Measurements from ENCODE around the gene SCYGR5.
"Not testable (repeated sequence)": the region's sequence is repeated elsewhere in the genome, so short reads cannot be mapped to it uniquely, and the experiment has no call there.

DNA sequence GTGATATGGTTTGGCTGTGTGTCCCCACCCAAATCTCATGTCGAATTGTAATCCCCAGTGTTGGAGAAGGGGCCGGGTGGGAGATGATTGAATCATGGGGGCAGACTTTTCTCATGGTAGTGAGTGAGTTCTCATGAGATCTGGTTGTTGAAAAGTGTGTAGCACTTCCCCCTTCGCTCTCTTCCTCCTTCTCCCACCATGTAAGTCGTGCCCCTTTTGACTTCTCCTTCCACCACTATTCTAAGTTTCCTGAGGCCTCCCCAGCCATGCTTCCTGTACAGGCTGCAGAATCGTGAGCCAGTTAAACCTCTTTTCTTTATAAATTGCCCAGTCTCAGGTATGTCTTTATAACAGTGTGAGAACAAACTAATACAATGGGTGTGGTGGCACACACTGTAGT lies 7.0 kb downstream of the SCYGR5 start:
- TF ChIP-seq CTCF (IDR thresholded peaks at IDR 0.05 in 2 of 3, conservative IDR thresholded peaks at IDR 0.05 in 1 of 3; ENCODE audit: borderline replicate concordance in 1 of 3, insufficient read depth in 1 of 3, low read depth in 2 of 3, low read length in 2 of 3); SRF (IDR thresholded peaks at IDR 0.05; ENCODE audit: low read depth); POLR2A (IDR thresholded peaks at IDR 0.05; ENCODE audit: borderline replicate concordance, extremely low read depth, insufficient read depth, insufficient read length); EZH2 (IDR thresholded peaks at IDR 0.05); MAX (IDR thresholded peaks at IDR 0.05): not testable (repeated sequence)
- TF ChIP-seq, protein P1, sequence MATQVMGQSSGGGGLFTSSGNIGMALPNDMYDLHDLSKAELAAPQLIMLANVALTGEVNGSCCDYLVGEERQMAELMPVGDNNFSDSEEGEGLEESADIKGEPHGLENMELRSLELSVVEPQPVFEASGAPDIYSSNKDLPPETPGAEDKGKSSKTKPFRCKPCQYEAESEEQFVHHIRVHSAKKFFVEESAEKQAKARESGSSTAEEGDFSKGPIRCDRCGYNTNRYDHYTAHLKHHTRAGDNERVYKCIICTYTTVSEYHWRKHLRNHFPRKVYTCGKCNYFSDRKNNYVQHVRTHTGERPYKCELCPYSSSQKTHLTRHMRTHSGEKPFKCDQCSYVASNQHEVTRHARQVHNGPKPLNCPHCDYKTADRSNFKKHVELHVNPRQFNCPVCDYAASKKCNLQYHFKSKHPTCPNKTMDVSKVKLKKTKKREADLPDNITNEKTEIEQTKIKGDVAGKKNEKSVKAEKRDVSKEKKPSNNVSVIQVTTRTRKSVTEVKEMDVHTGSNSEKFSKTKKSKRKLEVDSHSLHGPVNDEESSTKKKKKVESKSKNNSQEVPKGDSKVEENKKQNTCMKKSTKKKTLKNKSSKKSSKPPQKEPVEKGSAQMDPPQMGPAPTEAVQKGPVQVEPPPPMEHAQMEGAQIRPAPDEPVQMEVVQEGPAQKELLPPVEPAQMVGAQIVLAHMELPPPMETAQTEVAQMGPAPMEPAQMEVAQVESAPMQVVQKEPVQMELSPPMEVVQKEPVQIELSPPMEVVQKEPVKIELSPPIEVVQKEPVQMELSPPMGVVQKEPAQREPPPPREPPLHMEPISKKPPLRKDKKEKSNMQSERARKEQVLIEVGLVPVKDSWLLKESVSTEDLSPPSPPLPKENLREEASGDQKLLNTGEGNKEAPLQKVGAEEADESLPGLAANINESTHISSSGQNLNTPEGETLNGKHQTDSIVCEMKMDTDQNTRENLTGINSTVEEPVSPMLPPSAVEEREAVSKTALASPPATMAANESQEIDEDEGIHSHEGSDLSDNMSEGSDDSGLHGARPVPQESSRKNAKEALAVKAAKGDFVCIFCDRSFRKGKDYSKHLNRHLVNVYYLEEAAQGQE (IDR thresholded peaks at IDR 0.05; ENCODE audit: low read depth) = not testable (repeated sequence)
- TF ChIP-seq, protein P2, sequence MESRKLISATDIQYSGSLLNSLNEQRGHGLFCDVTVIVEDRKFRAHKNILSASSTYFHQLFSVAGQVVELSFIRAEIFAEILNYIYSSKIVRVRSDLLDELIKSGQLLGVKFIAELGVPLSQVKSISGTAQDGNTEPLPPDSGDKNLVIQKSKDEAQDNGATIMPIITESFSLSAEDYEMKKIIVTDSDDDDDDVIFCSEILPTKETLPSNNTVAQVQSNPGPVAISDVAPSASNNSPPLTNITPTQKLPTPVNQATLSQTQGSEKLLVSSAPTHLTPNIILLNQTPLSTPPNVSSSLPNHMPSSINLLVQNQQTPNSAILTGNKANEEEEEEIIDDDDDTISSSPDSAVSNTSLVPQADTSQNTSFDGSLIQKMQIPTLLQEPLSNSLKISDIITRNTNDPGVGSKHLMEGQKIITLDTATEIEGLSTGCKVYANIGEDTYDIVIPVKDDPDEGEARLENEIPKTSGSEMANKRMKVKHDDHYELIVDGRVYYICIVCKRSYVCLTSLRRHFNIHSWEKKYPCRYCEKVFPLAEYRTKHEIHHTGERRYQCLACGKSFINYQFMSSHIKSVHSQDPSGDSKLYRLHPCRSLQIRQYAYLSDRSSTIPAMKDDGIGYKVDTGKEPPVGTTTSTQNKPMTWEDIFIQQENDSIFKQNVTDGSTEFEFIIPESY (IDR thresholded peaks at IDR 0.05; ENCODE audit: extremely low read depth, insufficient replicate concordance, low read length) = not testable (repeated sequence)

Data from HCT116 (cell line).